OCI-LY1 (cell line): ENCODE measurements around the gene PI4KB.

Source experiments
- EZH2 ChIP-seq: fragments of 200-600 bp; sonication (generic), shearing (Covaris generic); IDR thresholded peaks from 2 replicates; pipeline ENCODE4 v1.8.0; 2017; ENCODE audit warnings: borderline replicate concordance, mixed run types, mild to moderate bottlenecking, antibody characterized with exemption, low read length, moderate library complexity, mixed read lengths
- TF ChIP-seq, protein P1 (sequence below): fragments of 200-600 bp; sonication (generic), shearing (Covaris generic); IDR thresholded peaks from 2 replicates; pipeline ENCODE4 v1.5.1; 2017; ENCODE audit warnings: mild to moderate bottlenecking, antibody characterized with exemption, low read length, moderate library complexity, mixed read lengths

DNA sequence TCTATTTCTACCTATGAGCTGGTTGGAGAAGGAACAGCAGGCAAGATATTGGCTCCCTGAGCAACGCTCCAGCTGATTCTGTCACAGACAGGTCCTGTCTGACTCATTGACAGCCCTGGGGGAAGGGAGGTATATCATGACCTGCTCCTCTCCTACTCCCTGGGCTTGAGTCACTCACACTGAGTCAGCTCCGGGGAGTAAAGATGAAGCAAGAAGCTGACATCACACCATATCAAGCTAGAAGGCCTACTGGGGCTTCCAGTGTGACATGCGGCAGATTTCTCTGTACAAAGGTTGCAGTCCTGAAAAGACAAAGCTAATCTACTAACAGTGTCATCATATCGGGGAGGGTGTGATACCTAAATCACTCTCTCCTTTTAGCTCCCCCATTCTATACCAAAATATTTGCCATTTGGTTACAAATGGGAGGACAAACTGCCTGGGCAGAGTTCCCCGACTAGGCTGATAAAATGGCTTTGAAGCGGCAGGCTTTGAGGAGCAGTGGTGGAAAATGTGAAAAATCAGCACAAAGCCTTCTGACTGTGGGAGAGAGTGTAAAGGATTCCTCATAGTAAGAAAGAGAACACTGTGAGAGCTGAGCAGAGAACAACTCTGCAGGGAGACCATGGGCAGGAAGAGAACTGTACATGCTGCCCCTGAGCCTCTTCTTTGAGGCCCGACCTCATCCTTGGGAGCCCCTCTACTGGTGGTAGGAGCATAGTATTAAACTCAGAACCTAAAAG, 15.5 kb downstream of the PI4KB start:
- TF ChIP-seq, protein P1, sequence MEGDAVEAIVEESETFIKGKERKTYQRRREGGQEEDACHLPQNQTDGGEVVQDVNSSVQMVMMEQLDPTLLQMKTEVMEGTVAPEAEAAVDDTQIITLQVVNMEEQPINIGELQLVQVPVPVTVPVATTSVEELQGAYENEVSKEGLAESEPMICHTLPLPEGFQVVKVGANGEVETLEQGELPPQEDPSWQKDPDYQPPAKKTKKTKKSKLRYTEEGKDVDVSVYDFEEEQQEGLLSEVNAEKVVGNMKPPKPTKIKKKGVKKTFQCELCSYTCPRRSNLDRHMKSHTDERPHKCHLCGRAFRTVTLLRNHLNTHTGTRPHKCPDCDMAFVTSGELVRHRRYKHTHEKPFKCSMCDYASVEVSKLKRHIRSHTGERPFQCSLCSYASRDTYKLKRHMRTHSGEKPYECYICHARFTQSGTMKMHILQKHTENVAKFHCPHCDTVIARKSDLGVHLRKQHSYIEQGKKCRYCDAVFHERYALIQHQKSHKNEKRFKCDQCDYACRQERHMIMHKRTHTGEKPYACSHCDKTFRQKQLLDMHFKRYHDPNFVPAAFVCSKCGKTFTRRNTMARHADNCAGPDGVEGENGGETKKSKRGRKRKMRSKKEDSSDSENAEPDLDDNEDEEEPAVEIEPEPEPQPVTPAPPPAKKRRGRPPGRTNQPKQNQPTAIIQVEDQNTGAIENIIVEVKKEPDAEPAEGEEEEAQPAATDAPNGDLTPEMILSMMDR = no peak
- TF ChIP-seq EZH2 = no peak
